ENCODE results near the gene HIPK1. TPM values are rescaled to one million over a fixed set of nuclear protein-coding genes. Genes with fewer than 3 reads are reported as not detected.

HIPK1 gene
- total and polyA plus RNA-seq, 10 of the 15 experiments (the other 5 are each of a cell fraction or from before 2014, with no cell fraction given), result 4.2 to 33.9 (median 11.4) TPM

DNA sequence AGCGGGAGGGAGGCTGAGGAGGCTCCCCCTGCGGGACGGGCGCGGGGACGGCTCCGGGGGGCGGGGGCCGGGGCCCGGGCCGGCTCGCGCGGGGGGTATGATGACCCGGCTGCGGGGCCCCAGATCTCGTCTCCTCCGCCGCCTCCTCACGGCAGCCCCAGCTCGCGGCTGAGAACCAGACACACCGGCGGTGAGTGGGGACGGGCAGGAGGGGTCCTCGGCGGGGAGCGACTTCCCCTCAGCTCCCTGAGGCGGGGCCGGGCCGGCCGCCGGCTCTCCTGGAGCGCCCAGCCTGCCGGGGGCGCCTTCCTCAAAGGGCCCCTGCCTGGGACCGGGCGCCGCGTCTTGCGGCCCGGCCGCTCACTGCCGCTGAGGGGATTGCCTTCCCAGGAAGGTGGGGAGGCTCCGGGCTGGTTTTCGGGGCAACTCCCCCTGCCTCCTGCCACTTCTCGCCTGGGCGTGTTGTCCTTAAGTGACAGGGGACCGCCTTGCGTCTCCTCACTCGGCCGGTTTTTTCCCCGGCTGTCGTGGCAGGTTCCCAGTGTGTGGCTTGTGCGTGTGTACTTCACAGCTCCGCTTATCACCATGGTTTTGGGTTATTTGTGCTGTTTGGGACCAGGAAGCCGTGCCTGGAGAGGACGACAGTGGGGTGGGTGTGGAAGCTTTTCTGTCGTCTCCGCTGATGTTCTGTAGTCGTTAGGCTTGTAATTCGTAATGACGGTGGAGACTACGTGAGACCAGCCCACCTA, 800 bp downstream of the HIPK1 start (continued):
- TF ChIP-seq, protein P1, sequence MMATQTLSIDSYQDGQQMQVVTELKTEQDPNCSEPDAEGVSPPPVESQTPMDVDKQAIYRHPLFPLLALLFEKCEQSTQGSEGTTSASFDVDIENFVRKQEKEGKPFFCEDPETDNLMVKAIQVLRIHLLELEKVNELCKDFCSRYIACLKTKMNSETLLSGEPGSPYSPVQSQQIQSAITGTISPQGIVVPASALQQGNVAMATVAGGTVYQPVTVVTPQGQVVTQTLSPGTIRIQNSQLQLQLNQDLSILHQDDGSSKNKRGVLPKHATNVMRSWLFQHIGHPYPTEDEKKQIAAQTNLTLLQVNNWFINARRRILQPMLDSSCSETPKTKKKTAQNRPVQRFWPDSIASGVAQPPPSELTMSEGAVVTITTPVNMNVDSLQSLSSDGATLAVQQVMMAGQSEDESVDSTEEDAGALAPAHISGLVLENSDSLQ (IDR thresholded peaks at IDR 0.05), result peak; percentile 85
- TF ChIP-seq IKZF1 (conservative IDR thresholded peaks at IDR 0.05), result no peak
- TF ChIP-seq MXI1 (IDR thresholded peaks at IDR 0.05; ENCODE audit: low read depth, low read length), result peak; percentile 50
- no peak for TF ChIP-seq EZH2 (IDR thresholded peaks at IDR 0.05; ENCODE audit: borderline replicate concordance, control insufficient read depth, low read depth, low read length)
- no peak for TF ChIP-seq KLF5 (IDR thresholded peaks at IDR 0.05; ENCODE audit: partially characterized antibody)
- 0 out of 2 replicates have a peak, but pooled peaks have one; percentile 31 for TF ChIP-seq LARP7 (IDR thresholded peaks at IDR 0.05)
- TF ChIP-seq, protein P2, sequence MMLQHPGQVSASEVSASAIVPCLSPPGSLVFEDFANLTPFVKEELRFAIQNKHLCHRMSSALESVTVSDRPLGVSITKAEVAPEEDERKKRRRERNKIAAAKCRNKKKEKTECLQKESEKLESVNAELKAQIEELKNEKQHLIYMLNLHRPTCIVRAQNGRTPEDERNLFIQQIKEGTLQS (IDR thresholded peaks at IDR 0.05; ENCODE audit: borderline replicate concordance, extremely low read depth, low read depth, low read length), result no peak
- TF ChIP-seq, protein P3, sequence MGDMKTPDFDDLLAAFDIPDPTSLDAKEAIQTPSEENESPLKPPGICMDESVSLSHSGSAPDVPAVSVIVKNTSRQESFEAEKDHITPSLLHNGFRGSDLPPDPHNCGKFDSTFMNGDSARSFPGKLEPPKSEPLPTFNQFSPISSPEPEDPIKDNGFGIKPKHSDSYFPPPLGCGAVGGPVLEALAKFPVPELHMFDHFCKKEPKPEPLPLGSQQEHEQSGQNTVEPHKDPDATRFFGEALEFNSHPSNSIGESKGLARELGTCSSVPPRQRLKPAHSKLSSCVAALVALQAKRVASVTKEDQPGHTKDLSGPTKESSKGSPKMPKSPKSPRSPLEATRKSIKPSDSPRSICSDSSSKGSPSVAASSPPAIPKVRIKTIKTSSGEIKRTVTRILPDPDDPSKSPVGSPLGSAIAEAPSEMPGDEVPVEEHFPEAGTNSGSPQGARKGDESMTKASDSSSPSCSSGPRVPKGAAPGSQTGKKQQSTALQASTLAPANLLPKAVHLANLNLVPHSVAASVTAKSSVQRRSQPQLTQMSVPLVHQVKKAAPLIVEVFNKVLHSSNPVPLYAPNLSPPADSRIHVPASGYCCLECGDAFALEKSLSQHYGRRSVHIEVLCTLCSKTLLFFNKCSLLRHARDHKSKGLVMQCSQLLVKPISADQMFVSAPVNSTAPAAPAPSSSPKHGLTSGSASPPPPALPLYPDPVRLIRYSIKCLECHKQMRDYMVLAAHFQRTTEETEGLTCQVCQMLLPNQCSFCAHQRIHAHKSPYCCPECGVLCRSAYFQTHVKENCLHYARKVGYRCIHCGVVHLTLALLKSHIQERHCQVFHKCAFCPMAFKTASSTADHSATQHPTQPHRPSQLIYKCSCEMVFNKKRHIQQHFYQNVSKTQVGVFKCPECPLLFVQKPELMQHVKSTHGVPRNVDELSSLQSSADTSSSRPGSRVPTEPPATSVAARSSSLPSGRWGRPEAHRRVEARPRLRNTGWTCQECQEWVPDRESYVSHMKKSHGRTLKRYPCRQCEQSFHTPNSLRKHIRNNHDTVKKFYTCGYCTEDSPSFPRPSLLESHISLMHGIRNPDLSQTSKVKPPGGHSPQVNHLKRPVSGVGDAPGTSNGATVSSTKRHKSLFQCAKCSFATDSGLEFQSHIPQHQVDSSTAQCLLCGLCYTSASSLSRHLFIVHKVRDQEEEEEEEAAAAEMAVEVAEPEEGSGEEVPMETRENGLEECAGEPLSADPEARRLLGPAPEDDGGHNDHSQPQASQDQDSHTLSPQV (IDR thresholded peaks at IDR 0.05), result no peak
- no peak for TF ChIP-seq NFXL1 (IDR thresholded peaks at IDR 0.05; ENCODE audit: borderline replicate concordance)
- TF ChIP-seq POLR2AphosphoS5 (IDR thresholded peaks at IDR 0.05; ENCODE audit: low read length), result peak; percentile 33; the same call in 1 of the 2 replicates
- TF ChIP-seq ETV6 (conservative IDR thresholded peaks at IDR 0.05 in 1 of 2, IDR thresholded peaks at IDR 0.05 in 1 of 2; ENCODE audit: borderline replicate concordance in 1 of 2, low read depth in 1 of 2), result peak in 1 of 2 experiments; percentile 81; a peak in 1 of 4 replicates
- TF ChIP-seq, protein P4, sequence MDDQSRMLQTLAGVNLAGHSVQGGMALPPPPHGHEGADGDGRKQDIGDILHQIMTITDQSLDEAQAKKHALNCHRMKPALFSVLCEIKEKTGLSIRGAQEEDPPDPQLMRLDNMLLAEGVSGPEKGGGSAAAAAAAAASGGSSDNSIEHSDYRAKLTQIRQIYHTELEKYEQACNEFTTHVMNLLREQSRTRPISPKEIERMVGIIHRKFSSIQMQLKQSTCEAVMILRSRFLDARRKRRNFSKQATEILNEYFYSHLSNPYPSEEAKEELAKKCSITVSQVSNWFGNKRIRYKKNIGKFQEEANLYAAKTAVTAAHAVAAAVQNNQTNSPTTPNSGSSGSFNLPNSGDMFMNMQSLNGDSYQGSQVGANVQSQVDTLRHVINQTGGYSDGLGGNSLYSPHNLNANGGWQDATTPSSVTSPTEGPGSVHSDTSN (IDR thresholded peaks at IDR 0.05; ENCODE audit: insufficient replicate concordance, low read depth, low read length), result peak; percentile 47
- TF ChIP-seq CEBPB (IDR thresholded peaks at IDR 0.05; ENCODE audit: borderline replicate concordance in 1 of 2, low read depth in 2 of 2, low read length in 2 of 2), result no peak
- no peak for TF ChIP-seq POLR2AphosphoS2 (IDR thresholded peaks at IDR 0.05; ENCODE audit: low read depth, low read length)
- peak; percentile 23 for TF ChIP-seq SMAD1 (IDR thresholded peaks at IDR 0.05; ENCODE audit: low read depth, partially characterized antibody)
- TF ChIP-seq CHD2 (IDR thresholded peaks at IDR 0.05; ENCODE audit: borderline replicate concordance, low read depth, low read length), result peak; percentile 38
- TF ChIP-seq SIX5 (IDR thresholded peaks at IDR 0.05; ENCODE audit: low read depth, low read length, severe bottlenecking), result no peak
- TF ChIP-seq ATF7 (IDR thresholded peaks at IDR 0.05; ENCODE audit: low read depth), result no peak

All from GM12878 (cell line).